ENCODE results near the gene CBX5. TPM values are rescaled to one million over a fixed set of nuclear protein-coding genes. Genes with fewer than 3 reads are reported as not detected.

The CBX5 gene
- total RNA-seq, 1 donor from 2014 or later = 219 TPM

DNA sequence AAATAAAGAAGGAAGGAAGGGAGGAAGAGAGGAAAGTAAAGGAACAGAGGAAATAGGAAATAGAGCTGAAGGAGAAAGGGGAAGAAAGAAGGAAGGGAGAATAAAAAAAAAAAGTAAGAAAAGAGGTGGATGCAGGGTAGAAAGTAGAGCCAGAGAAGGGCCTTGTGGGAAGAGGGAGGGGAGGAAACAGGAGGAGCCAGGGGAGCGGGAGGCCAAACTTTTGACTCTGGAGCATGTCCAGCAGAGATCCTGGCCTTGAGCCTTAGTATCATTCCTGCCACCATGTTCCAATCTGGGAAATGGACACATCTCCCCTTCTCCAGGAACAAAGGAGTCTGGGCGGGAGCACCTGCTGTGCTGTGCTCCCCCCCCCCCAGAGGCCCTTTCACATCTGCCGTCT, 80.0 kb downstream of the CBX5 start:
- no peaks in the 10 kb centered on the region for H3K9me3 Mint-ChIP-seq
- DNase-seq (ENCODE audit: low spot score in 2 of 2, unreplicated experiment in 2 of 2) = no peak
- H3K36me3 Mint-ChIP-seq = no peaks in the 10 kb centered on the region
- TF ChIP-seq, protein P1, sequence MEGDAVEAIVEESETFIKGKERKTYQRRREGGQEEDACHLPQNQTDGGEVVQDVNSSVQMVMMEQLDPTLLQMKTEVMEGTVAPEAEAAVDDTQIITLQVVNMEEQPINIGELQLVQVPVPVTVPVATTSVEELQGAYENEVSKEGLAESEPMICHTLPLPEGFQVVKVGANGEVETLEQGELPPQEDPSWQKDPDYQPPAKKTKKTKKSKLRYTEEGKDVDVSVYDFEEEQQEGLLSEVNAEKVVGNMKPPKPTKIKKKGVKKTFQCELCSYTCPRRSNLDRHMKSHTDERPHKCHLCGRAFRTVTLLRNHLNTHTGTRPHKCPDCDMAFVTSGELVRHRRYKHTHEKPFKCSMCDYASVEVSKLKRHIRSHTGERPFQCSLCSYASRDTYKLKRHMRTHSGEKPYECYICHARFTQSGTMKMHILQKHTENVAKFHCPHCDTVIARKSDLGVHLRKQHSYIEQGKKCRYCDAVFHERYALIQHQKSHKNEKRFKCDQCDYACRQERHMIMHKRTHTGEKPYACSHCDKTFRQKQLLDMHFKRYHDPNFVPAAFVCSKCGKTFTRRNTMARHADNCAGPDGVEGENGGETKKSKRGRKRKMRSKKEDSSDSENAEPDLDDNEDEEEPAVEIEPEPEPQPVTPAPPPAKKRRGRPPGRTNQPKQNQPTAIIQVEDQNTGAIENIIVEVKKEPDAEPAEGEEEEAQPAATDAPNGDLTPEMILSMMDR (IDR thresholded peaks at IDR 0.05; ENCODE audit: unreplicated experiment) = no peak
- H3K4me1 Mint-ChIP-seq = peaks cover 46% of the 10 kb centered on the region
- H3K27ac Mint-ChIP-seq = no peak overlapping the region
- H3K27me3 Mint-ChIP-seq (ENCODE audit: low read depth) = peaks cover 2% of the 10 kb centered on the region
- H3K4me3 Mint-ChIP-seq = no peak overlapping the region

GRCh38 chr12:54199034-54199433, 80.9 kb downstream of the CBX5 start:
- no peak for DNase-seq (ENCODE audit: low spot score in 2 of 2, unreplicated experiment in 2 of 2)
- no peaks in the 10 kb centered on the region for H3K36me3 Mint-ChIP-seq
- H3K27me3 Mint-ChIP-seq (ENCODE audit: low read depth) = peaks cover 2% of the 10 kb centered on the region
- H3K27ac Mint-ChIP-seq = peak overlapping the region; percentile 2
- TF ChIP-seq, protein P1 (IDR thresholded peaks at IDR 0.05; ENCODE audit: unreplicated experiment) = no peak
- peaks cover 46% of the 10 kb centered on the region for H3K4me1 Mint-ChIP-seq
- no peak overlapping the region for H3K4me3 Mint-ChIP-seq
- H3K9me3 Mint-ChIP-seq = no peaks in the 10 kb centered on the region

GRCh38 chr12:54197431-54197909, 82.5 kb downstream of the CBX5 start:
- TF ChIP-seq, protein P1 (IDR thresholded peaks at IDR 0.05; ENCODE audit: unreplicated experiment) = no peak
- Mint-ChIP-seq H3K27me3 (ENCODE audit: low read depth) (no peaks in the 10 kb centered on the region), H3K27ac (peak overlapping the region; percentile 96), H3K9me3 (no peaks in the 10 kb centered on the region), H3K36me3 (no peaks in the 10 kb centered on the region), H3K4me3 (peak overlapping the region; percentile 1), H3K4me1 (peaks cover 57% of the 10 kb centered on the region)
- DNase-seq (ENCODE audit: low spot score in 2 of 2, unreplicated experiment in 2 of 2) = no peak

GRCh38 chr12:54197010-54197409, 82.9 kb downstream of the CBX5 start:
- no peaks in the 10 kb centered on the region for H3K9me3 Mint-ChIP-seq
- peaks cover 61% of the 10 kb centered on the region for H3K4me1 Mint-ChIP-seq
- no peaks in the 10 kb centered on the region for H3K36me3 Mint-ChIP-seq
- H3K27me3 Mint-ChIP-seq (ENCODE audit: low read depth) = no peaks in the 10 kb centered on the region
- H3K27ac Mint-ChIP-seq = peak overlapping the region; percentile 96
- no peak for DNase-seq (ENCODE audit: low spot score in 2 of 2, unreplicated experiment in 2 of 2)
- TF ChIP-seq, protein P1 (IDR thresholded peaks at IDR 0.05; ENCODE audit: unreplicated experiment) = no peak
- H3K4me3 Mint-ChIP-seq = peak overlapping the region; percentile 1

GRCh38 chr12:54196396-54196795, 83.5 kb downstream of the CBX5 start:
- Mint-ChIP-seq H3K9me3 (no peaks in the 10 kb centered on the region), H3K4me1 (peaks cover 66% of the 10 kb centered on the region), H3K27me3 (ENCODE audit: low read depth) (no peaks in the 10 kb centered on the region), H3K27ac (peak overlapping the region; percentile 96), H3K4me3 (no peak overlapping the region), H3K36me3 (no peaks in the 10 kb centered on the region)
- TF ChIP-seq, protein P1 (IDR thresholded peaks at IDR 0.05; ENCODE audit: unreplicated experiment) = no peak
- DNase-seq (ENCODE audit: low spot score in 2 of 2, unreplicated experiment in 2 of 2) = no peak
